Retinal pigment epithelial cell (primary cell): Measurements from ENCODE around the gene PLEKHA7.

ENCODE experiments used
- DNase-seq: peaks from one replicate; pipeline ENCODE4 v3.0.0-alpha.2; 2010; ENCODE audit warnings: low read depth
- H3K4me3 ChIP-seq: 2 replicates; pipeline ENCODE4 v1.5.1; 2011; ENCODE audit warnings: mild to moderate bottlenecking, low read length, control low read depth, moderate library complexity
- CTCF ChIP-seq: conservative IDR thresholded peaks from 2 replicates; pipeline ENCODE4 v1.5.1; 2011; ENCODE audit warnings: low read depth, low read length, control low read depth, inconsistent platforms

The PLEKHA7 gene

GRCh38 chr11:16928044-16928443, 86.2 kb downstream of the PLEKHA7 start:
- no peak overlapping the region for H3K4me3 ChIP-seq
- no peak for TF ChIP-seq CTCF

GRCh38 chr11:16926883-16927626, 87.2 kb downstream of the PLEKHA7 start:
- no peak for TF ChIP-seq CTCF
- DNase-seq, result no peak
- H3K4me3 ChIP-seq, result no peak overlapping the region

More at GRCh38 chr11:16928044-16928443, 86.2 kb downstream of the PLEKHA7 start:
- DNase-seq, result no peak

- no peak for TF ChIP-seq CTCF
- H3K4me3 ChIP-seq, result peak overlapping the region; percentile 55
These were observed 88.6 kb downstream of the PLEKHA7 start for GRCh38 chr11:16925561-16926065.

GRCh38 chr11:16924826-16925560, 89.2 kb downstream of the PLEKHA7 start:
- peak overlapping the region; percentile 55 for H3K4me3 ChIP-seq
- no peak for DNase-seq
- no peak for TF ChIP-seq CTCF

More at GRCh38 chr11:16925561-16926065, 88.6 kb downstream of the PLEKHA7 start:
- DNase-seq, result no peak

- no peak for TF ChIP-seq CTCF
- DNase-seq, result no peak
- peak overlapping the region; percentile 55 for H3K4me3 ChIP-seq
These were observed 89.8 kb downstream of the PLEKHA7 start for GRCh38 chr11:16924462-16924825.

- TF ChIP-seq CTCF, result no peak
- H3K4me3 ChIP-seq, result no peak overlapping the region
- DNase-seq, result no peak
These were observed 90.2 kb downstream of the PLEKHA7 start for GRCh38 chr11:16923987-16924386.
